ENCODE results near the gene PHC2.

The PHC2 gene

DNA sequence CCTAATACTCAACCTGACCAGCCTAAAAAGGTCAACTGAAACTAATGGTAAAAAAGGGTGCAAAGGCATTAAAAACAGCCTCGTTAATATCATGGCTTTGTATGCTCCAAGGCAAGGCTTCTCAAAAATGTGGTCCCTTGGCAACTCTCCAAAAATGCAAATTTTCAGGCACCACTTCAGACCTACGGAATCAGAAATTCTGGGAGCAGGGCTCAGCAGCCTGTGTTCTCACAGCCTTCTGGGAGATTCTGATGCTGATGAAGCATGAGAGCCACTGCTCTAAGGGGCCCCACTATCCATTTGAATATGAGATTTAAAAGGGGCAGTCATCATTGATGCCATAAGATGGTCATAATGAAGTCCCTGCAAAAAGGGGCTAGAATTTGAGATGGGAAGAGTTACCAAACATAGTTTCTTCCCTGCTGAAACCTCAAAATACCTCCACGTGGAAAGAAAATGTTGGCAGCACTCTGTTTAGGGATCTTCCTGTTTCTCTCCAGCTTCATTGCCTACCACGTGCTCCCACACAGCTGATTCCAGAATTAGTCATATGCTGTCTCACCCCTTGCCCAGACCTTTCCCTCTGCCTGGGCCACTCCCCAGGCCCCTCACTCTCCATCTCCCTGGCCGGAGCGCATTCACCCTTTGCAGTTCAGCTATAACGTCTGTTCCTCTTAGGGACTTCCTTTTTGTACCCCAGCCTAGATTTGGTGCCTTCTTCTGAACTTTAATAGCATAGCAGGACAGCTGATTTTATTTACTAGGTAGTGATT lies 46.7 kb downstream of the PHC2 start:
- TF ChIP-seq SPI1 (IDR thresholded peaks at IDR 0.05; ENCODE audit: low read depth, low read length), result no peak
- no peak for TF ChIP-seq TAF1 (IDR thresholded peaks at IDR 0.05; ENCODE audit: low read depth, low read length)
- TF ChIP-seq POLR2A (IDR thresholded peaks at IDR 0.05; ENCODE audit: low read depth, low read length), result no peak
- TF ChIP-seq POLR2AphosphoS5 (IDR thresholded peaks at IDR 0.05; ENCODE audit: low read depth, low read length), result no peak
- no peak for TF ChIP-seq PAX5 (IDR thresholded peaks at IDR 0.05; ENCODE audit: insufficient read depth, low read length, severe bottlenecking)
- TF ChIP-seq POU2F2 (IDR thresholded peaks at IDR 0.05; ENCODE audit: low read depth, low read length), result no peak
- DNase-seq (ENCODE audit: insufficient read length, low spot score), result no peak
- no peak for FAIRE-seq

DNA sequence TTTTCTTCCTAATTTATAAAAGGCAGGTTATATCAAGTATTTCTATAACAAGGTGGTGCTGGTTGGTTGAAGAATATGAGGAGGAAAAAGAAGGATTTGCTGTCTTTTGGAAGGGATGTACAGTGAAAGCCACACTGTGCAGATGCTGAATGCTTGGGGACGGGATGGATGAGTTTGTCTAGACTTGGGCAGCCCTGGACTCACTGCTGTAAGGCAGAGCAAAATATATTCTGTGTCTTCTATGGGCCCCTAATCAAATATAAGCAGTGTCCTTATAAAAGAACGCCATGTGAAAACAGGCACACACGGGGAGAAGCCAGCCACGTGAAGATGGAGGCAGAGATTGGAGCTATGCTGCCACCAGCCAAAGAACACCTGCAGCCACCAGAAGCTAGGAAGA lies 47.4 kb downstream of the PHC2 start:
- FAIRE-seq (no peak), DNase-seq (ENCODE audit: insufficient read length, low spot score) (no peak)
- TF ChIP-seq PAX5 (IDR thresholded peaks at IDR 0.05; ENCODE audit: insufficient read depth, low read length, severe bottlenecking) (no peak), POLR2AphosphoS5 (IDR thresholded peaks at IDR 0.05; ENCODE audit: low read depth, low read length) (no peak), SPI1 (IDR thresholded peaks at IDR 0.05; ENCODE audit: low read depth, low read length) (no peak), TAF1 (IDR thresholded peaks at IDR 0.05; ENCODE audit: low read depth, low read length) (no peak), POU2F2 (IDR thresholded peaks at IDR 0.05; ENCODE audit: low read depth, low read length) (no peak), POLR2A (IDR thresholded peaks at IDR 0.05; ENCODE audit: low read depth, low read length) (no peak)

DNA sequence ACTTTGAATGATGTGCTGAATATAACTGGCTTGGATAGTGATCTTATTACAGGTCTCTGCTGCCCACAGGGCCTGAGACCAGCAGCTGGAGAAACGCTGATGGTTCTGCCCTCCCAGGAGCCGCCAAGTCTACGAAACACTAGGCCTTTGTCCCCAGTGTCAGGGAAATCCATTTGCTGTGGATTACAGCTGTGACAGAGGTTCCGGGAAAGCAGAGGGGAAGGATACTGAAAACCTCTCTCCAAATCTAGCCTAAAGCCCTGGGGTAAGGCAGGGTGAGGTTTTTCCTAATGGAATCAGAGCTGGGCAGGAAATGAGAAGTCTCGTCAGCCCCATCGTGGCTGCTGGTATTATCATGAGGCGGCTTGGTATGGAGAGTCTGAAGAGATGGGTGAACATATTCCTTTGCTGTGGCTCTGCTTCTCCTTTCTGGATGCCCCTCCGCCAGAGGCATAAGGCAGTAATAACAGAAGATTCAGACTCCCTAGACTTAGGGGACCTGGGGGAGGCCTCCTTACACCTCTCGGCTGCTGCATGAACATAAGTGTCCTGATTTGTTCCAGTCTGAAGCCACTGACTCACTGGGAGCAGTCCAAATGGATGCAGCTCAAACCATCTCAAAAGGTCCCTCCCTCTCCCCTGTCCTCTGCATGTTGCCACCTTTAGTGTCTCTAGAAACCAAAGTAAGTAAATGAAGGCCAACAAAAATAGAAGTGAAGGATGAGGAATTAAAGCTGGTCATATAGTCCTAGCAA lies 48.1 kb downstream of the PHC2 start:
- TF ChIP-seq TAF1 (IDR thresholded peaks at IDR 0.05; ENCODE audit: low read depth, low read length), result no peak
- no peak for TF ChIP-seq PAX5 (IDR thresholded peaks at IDR 0.05; ENCODE audit: insufficient read depth, low read length, severe bottlenecking)
- TF ChIP-seq POU2F2 (IDR thresholded peaks at IDR 0.05; ENCODE audit: low read depth, low read length), result no peak
- TF ChIP-seq POLR2A (IDR thresholded peaks at IDR 0.05; ENCODE audit: low read depth, low read length), result no peak
- TF ChIP-seq SPI1 (IDR thresholded peaks at IDR 0.05; ENCODE audit: low read depth, low read length), result no peak
- no peak for TF ChIP-seq POLR2AphosphoS5 (IDR thresholded peaks at IDR 0.05; ENCODE audit: low read depth, low read length)
- FAIRE-seq (no peak), DNase-seq (ENCODE audit: insufficient read length, low spot score) (no peak)

DNA sequence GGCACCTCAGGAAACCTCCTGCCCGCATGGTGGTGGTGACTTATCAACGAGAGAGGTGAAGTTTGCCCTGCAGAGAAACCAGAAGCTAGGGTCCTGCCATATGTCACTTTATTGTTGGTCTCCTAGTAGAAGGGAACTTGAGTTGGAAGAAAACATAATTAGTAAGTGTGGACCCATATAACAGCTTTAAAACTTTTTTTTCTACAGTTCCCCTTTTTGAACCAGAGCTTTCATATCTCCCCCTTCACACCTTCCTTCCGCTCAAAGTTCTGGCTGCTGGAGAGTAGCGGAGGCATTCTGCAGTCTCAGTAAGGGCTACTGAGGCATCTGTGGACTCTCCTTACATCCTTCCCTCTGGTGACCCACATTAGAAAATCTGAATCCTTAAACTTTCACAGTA lies 48.9 kb downstream of the PHC2 start:
- TF ChIP-seq POU2F2 (IDR thresholded peaks at IDR 0.05; ENCODE audit: low read depth, low read length) (no peak), SPI1 (IDR thresholded peaks at IDR 0.05; ENCODE audit: low read depth, low read length) (peak; percentile 85)
- DNase-seq (ENCODE audit: insufficient read length, low spot score), result no peak
- no peak for FAIRE-seq

DNA sequence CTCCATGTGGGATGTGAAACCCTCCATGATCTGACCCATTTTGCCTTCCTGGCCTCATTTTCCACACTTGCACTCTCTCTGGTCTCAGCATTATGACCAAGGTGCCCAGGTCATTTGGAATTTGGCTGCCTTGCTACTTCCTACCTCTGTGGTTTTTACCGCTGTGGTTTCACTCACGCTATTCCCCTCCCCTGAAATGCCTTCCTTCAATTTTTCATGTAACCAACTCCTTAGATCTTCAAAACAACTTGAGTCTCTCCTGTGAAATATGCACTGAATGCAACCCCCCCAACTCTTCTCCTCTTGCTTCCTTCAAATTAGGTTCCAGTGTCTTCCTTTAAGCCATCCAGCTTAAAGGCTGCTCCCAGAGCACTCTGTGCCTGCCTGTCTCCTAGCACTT lies 50.1 kb downstream of the PHC2 start:
- DNase-seq (ENCODE audit: insufficient read length, low spot score) (no peak), FAIRE-seq (no peak)
- TF ChIP-seq POU2F2 (IDR thresholded peaks at IDR 0.05; ENCODE audit: low read depth, low read length), result no peak
- no peak for TF ChIP-seq SPI1 (IDR thresholded peaks at IDR 0.05; ENCODE audit: low read depth, low read length)
- no peak for TF ChIP-seq PAX5 (IDR thresholded peaks at IDR 0.05; ENCODE audit: insufficient read depth, low read length, severe bottlenecking)
- TF ChIP-seq TAF1 (IDR thresholded peaks at IDR 0.05; ENCODE audit: low read depth, low read length), result no peak
- TF ChIP-seq POLR2A (IDR thresholded peaks at IDR 0.05; ENCODE audit: low read depth, low read length), result no peak
- TF ChIP-seq POLR2AphosphoS5 (IDR thresholded peaks at IDR 0.05; ENCODE audit: low read depth, low read length), result no peak

DNA sequence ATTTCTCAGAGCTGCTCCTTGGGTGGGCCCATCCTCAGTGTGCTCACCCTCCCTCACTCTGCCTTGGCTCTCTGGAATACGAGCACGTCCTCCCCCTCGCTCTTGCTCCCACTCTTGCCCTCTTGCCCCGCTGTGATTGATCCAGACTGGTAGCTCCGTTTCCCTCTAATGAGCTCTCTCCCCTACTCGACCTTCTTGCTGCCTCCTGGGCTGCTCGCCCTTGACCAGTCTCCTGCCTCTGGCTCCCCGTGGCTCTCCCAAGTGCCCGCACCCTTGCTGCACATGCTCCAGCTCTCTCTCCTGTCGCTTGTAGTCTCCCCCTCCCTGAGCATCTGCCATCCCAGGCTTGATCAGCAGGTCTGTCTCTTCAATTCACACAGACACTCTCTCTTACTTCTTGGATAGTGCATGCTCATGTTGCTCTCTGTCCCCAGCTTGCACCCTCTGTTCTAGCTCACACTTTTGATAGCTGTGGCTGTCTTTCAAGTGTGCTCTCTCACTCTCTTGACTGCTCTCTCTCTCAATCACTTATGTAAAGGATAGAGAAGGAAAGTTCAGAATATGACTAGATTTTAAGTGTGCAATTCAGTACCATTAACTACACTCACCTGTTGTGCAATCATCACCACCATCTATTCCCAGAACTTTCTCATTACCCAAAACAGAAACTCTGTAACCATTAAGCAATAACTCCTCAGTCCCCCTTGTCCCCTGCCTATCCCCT lies 51.1 kb downstream of the PHC2 start:
- TF ChIP-seq POLR2A (IDR thresholded peaks at IDR 0.05; ENCODE audit: low read depth, low read length) (no peak), POLR2AphosphoS5 (IDR thresholded peaks at IDR 0.05; ENCODE audit: low read depth, low read length) (no peak), PAX5 (IDR thresholded peaks at IDR 0.05; ENCODE audit: insufficient read depth, low read length, severe bottlenecking) (no peak), TAF1 (IDR thresholded peaks at IDR 0.05; ENCODE audit: low read depth, low read length) (no peak), POU2F2 (IDR thresholded peaks at IDR 0.05; ENCODE audit: low read depth, low read length) (no peak), SPI1 (IDR thresholded peaks at IDR 0.05; ENCODE audit: low read depth, low read length) (no peak)
- no peak for DNase-seq (ENCODE audit: insufficient read length, low spot score)
- no peak for FAIRE-seq

DNA sequence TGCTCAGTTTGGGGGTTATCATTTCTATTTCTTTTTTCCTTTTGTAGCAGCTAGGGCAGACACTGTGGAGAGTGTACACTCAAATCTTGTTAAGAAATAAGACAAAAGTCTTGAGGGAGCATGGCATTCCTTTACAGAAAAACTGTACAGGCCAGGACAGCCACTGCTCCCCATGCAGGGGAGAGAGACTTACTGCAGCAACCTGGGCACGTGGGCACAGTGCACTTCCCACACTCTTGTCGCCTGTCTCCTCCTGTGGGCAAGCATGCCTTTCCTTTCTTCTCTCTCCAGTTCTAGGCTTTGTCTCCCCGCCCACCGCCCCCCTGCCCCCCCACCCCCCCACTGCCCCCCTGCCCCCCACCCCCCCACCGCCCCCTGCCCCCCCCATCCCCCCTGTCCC lies 51.9 kb downstream of the PHC2 start:
- DNase-seq (ENCODE audit: insufficient read length, low spot score) (no peak), FAIRE-seq (no peak)
- TF ChIP-seq POLR2AphosphoS5 (IDR thresholded peaks at IDR 0.05; ENCODE audit: low read depth, low read length) (no peak), SPI1 (IDR thresholded peaks at IDR 0.05; ENCODE audit: low read depth, low read length) (no peak), PAX5 (IDR thresholded peaks at IDR 0.05; ENCODE audit: insufficient read depth, low read length, severe bottlenecking) (no peak), POLR2A (IDR thresholded peaks at IDR 0.05; ENCODE audit: low read depth, low read length) (no peak), TAF1 (IDR thresholded peaks at IDR 0.05; ENCODE audit: low read depth, low read length) (no peak), POU2F2 (IDR thresholded peaks at IDR 0.05; ENCODE audit: low read depth, low read length) (no peak)

DNA sequence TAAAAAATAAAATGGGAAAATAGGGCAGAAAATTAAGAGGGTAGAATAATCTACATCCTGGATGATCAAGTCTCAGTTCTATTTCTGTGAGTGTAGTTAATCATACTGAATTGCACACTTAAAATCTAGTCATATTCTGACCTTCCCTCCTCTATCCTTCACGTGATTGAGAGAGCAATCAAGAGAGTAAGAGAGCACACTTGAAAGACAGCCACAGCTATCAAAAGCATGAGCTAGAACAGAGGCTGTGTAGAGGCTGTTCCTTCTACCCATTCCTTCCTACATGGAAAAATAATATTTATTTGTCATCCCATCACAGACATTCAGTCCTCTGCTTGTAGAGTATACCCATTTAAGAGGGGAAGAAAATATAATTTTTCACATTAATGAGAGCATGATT lies 52.4 kb downstream of the PHC2 start:
- no peak for TF ChIP-seq POLR2A (IDR thresholded peaks at IDR 0.05; ENCODE audit: low read depth, low read length)
- TF ChIP-seq POU2F2 (IDR thresholded peaks at IDR 0.05; ENCODE audit: low read depth, low read length), result no peak
- TF ChIP-seq SPI1 (IDR thresholded peaks at IDR 0.05; ENCODE audit: low read depth, low read length), result no peak
- no peak for TF ChIP-seq PAX5 (IDR thresholded peaks at IDR 0.05; ENCODE audit: insufficient read depth, low read length, severe bottlenecking)
- TF ChIP-seq POLR2AphosphoS5 (IDR thresholded peaks at IDR 0.05; ENCODE audit: low read depth, low read length), result no peak
- no peak for TF ChIP-seq TAF1 (IDR thresholded peaks at IDR 0.05; ENCODE audit: low read depth, low read length)
- DNase-seq (ENCODE audit: insufficient read length, low spot score) (no peak), FAIRE-seq (no peak)

DNA sequence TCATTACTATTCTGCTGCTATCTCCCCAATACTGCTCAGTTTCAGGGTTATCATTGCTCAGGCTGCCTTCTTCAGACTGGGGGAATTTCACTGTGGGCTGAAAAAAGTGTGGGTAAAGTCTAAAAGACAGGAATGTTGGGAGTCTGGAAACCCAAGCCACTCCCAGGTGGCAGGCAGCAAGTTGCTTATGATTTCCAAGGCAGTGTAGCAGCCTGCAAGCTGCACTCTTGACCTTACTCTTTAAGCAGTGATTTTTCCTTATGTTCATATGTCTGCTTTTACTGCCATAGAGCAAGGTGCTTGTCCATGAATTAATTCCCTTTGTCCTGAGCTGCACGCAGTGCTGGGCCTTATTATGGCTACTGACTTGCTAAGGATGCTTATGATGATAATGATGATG lies 53.1 kb downstream of the PHC2 start:
- TF ChIP-seq POLR2A (IDR thresholded peaks at IDR 0.05; ENCODE audit: low read depth, low read length), result no peak
- no peak for TF ChIP-seq TAF1 (IDR thresholded peaks at IDR 0.05; ENCODE audit: low read depth, low read length)
- TF ChIP-seq POLR2AphosphoS5 (IDR thresholded peaks at IDR 0.05; ENCODE audit: low read depth, low read length), result no peak
- TF ChIP-seq SPI1 (IDR thresholded peaks at IDR 0.05; ENCODE audit: low read depth, low read length), result no peak
- no peak for TF ChIP-seq POU2F2 (IDR thresholded peaks at IDR 0.05; ENCODE audit: low read depth, low read length)
- TF ChIP-seq PAX5 (IDR thresholded peaks at IDR 0.05; ENCODE audit: insufficient read depth, low read length, severe bottlenecking), result no peak
- FAIRE-seq (no peak), DNase-seq (ENCODE audit: insufficient read length, low spot score) (no peak)
